Measurements from ENCODE around the gene USB1.
A peak's percentile ranks its signal among the peaks of the same experiment; 100 is the strongest.

DNA sequence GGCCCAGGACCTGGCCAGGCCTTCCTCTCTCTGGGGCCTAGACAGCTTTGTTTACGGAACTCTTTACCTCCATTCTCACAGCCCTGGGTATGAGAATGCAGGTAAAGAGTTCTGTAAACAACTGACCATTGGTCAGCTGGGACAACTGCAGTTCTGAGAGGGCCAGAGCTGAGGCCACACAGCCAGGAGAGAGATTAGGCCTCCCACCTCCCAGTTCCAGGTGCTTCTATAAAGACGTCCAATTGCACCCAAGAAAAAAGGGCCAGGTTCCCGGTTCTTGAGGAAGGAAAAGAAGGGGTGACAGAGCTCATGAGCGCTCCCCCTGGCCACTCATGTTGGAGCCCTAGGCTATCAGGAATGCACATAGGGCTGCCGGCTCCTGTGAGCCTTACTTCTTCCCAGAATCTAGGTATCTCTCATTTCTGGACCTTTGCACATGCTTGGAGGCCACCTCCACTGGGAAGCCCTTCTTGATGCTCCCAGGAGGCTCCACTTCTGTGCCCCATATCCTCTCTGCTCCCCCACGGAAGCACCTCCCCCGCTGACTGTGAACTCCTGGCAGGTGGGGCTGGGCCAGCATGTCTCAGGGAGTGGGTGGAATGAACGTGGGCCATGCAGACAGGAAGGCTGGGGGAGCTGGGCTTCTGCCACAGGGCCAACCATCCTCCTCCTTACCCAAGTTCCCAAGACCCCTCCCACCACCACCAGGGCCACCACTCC is 43.4 kb upstream of the USB1 start:
- TF ChIP-seq, protein P1, sequence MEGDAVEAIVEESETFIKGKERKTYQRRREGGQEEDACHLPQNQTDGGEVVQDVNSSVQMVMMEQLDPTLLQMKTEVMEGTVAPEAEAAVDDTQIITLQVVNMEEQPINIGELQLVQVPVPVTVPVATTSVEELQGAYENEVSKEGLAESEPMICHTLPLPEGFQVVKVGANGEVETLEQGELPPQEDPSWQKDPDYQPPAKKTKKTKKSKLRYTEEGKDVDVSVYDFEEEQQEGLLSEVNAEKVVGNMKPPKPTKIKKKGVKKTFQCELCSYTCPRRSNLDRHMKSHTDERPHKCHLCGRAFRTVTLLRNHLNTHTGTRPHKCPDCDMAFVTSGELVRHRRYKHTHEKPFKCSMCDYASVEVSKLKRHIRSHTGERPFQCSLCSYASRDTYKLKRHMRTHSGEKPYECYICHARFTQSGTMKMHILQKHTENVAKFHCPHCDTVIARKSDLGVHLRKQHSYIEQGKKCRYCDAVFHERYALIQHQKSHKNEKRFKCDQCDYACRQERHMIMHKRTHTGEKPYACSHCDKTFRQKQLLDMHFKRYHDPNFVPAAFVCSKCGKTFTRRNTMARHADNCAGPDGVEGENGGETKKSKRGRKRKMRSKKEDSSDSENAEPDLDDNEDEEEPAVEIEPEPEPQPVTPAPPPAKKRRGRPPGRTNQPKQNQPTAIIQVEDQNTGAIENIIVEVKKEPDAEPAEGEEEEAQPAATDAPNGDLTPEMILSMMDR (IDR thresholded peaks at IDR 0.05 in 2 of 3, conservative IDR thresholded peaks at IDR 0.05 in 1 of 3; ENCODE audit: borderline replicate concordance in 1 of 3, insufficient read depth in 1 of 3, low read depth in 2 of 3, low read length in 2 of 3) = 0 out of 6 replicates have a peak, but pooled peaks of 1 of the 3 experiments have one; percentile 7
- no peak for TF ChIP-seq EZH2 (IDR thresholded peaks at IDR 0.05)
- no peak for TF ChIP-seq POLR2A (IDR thresholded peaks at IDR 0.05; ENCODE audit: borderline replicate concordance, extremely low read depth, insufficient read depth, insufficient read length)
- TF ChIP-seq, protein P2, sequence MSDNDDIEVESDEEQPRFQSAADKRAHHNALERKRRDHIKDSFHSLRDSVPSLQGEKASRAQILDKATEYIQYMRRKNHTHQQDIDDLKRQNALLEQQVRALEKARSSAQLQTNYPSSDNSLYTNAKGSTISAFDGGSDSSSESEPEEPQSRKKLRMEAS (IDR thresholded peaks at IDR 0.05) = no peak
- TF ChIP-seq TCF7L2 (IDR thresholded peaks at IDR 0.05; ENCODE audit: borderline replicate concordance, extremely low read depth, insufficient read depth, insufficient read length) = no peak
- no peak for TF ChIP-seq POLR2AphosphoS5 (IDR thresholded peaks at IDR 0.05; ENCODE audit: low read depth, low read length)
- TF ChIP-seq SIN3A (IDR thresholded peaks at IDR 0.05; ENCODE audit: low read depth) = no peak
- TF ChIP-seq YY1 (IDR thresholded peaks at IDR 0.05; ENCODE audit: extremely low read depth, insufficient replicate concordance, low read depth, low read length) = no peak
- no peak for TF ChIP-seq EGR1 (IDR thresholded peaks at IDR 0.05; ENCODE audit: low read depth)
- TF ChIP-seq, protein P3, sequence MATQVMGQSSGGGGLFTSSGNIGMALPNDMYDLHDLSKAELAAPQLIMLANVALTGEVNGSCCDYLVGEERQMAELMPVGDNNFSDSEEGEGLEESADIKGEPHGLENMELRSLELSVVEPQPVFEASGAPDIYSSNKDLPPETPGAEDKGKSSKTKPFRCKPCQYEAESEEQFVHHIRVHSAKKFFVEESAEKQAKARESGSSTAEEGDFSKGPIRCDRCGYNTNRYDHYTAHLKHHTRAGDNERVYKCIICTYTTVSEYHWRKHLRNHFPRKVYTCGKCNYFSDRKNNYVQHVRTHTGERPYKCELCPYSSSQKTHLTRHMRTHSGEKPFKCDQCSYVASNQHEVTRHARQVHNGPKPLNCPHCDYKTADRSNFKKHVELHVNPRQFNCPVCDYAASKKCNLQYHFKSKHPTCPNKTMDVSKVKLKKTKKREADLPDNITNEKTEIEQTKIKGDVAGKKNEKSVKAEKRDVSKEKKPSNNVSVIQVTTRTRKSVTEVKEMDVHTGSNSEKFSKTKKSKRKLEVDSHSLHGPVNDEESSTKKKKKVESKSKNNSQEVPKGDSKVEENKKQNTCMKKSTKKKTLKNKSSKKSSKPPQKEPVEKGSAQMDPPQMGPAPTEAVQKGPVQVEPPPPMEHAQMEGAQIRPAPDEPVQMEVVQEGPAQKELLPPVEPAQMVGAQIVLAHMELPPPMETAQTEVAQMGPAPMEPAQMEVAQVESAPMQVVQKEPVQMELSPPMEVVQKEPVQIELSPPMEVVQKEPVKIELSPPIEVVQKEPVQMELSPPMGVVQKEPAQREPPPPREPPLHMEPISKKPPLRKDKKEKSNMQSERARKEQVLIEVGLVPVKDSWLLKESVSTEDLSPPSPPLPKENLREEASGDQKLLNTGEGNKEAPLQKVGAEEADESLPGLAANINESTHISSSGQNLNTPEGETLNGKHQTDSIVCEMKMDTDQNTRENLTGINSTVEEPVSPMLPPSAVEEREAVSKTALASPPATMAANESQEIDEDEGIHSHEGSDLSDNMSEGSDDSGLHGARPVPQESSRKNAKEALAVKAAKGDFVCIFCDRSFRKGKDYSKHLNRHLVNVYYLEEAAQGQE (IDR thresholded peaks at IDR 0.05; ENCODE audit: low read depth) = no peak
- TF ChIP-seq ELF1 (IDR thresholded peaks at IDR 0.05; ENCODE audit: borderline replicate concordance, low read depth) = no peak
- no peak for TF ChIP-seq CEBPB (IDR thresholded peaks at IDR 0.05; ENCODE audit: low read depth)

Data from HCT116 (cell line).